HG03095 (cell line): ENCODE data around the gene SMAD2.
"Not testable (repeated sequence)": the region's sequence is repeated elsewhere in the genome, so short reads cannot be mapped to it uniquely, and the experiment has no call there.

Experiments
- ATAC-seq: cut with Tn5 transposase; IDR thresholded peaks from one replicate; pipeline ENCODE4 v1.9.1; 2021; ENCODE audit warnings: moderate library complexity; ENCODE audit not compliant: unreplicated experiment

The SMAD2 gene

DNA sequence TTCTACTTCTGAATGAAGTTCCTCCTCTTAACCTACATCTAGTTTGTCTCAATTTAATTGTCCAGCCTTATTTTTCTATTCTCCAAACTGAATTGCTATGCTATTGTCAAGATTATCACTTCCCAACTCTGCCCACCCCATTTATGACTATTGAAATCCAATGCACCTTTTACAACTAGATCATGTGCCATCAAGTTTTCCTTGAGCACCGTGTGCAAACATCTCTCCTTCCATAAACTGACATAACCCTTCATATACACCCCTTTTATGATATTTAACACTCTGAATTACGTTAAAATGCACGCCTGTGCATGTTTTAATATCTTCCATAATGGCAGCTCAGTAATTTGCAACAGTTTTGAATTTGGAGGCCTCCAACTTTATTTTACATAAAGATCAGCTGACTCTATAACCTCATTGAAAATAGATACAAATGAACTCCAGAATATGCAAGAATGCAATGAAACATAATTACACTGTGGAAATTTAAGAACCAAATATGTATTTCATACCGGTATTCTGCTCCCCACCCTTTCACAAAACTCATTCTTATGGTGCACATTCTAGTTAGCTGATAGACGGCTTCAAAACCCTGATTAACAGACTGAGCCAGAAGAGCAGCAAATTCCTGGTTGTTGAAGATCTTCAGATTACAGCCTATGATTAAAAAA lies 85.5 kb downstream of the SMAD2 start:
- ATAC-seq = no peak

DNA sequence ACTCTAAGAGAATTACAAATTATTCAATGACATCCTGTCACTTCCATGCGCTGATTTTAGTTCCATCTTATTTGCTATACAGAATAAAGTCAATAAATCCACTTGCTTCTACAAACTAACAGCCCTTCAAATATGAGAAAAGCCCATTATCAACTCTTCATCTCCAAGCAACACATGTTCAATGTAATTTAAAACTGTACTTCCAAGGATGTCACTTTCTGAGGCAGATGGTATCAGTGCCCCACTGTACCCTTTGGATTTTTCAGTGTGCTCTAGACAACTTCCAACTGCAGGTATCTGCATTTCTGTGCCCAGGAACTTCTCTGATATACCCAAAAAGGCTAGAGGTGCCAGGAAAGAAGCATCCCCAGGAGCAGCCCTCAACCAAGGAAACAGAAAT lies 87.6 kb downstream of the SMAD2 start:
- no peak for ATAC-seq

DNA sequence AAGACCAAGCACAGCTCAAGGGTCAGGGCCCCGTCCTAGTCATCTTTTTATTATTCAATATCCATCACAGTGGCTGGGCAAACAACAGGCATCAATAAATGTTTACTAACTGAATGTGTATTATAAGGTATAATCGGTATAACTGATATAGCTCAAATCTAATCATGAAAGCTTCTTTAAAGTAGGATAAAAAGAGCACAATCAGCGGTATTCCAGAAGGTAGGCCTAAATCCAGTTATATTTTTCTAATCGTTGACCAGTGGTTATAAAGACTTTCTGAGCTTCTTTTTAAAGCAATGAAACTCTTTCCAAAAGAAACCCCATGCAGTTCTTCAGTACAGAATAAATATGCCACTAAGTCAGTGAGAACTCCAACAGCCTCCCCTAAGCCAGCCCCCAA lies 92.1 kb downstream of the SMAD2 start:
- ATAC-seq = no peak

DNA sequence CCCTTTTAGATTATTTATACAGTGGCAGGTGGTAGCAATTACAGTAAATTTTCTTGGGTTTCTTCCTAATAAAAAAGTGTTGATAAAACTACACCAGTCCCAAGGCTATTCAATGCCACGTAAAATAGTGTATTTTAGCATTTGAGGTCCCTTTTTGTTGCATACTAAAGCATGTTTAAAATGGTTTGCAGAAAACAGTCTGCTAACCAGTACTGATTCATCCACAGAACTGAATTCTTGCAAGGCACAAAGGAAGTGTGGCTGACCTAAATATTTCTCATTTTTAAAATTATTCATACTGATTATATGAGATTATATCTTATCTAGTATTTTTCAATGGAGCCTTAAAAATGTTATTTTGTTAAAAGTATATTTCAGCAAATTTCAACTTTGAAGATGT lies 98.1 kb downstream of the SMAD2 start:
- ATAC-seq = no peak

DNA sequence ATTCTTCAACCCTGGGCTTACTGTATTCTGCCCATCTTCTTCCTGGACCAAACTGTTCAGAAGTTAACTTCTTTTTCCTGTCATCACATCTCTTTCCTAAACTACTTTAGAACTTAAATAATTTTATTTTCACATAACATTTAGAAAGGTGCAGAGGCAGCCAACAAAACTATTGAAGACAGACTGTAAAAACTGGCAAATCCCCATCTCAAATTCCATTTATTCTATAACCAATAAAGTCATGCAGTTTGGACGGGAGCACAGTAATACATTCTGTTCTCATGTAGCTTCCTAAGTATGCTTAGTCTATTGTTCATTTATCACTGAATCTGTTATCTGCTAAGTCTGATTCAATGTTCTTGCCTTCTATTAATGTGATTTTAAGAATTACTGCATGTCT lies 99.1 kb downstream of the SMAD2 start:
- no peak for ATAC-seq

DNA sequence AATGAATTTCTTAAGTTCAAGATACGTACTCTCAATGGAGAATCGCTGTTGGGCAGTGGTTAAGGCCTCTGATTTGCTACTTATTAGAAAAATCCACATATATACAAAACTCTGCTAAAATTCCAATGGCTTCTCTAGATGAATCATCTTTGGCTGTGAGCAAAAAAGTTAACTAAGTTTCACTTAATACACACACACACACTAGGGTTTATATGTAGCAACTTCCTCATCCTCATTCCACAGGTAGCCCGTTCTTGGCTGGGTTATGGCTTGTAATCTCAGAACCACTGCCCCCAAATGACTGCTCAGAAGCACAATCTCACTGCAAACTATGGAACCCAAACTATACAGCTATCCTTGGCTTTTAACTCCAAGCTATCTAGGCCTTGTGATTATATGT lies 99.7 kb downstream of the SMAD2 start:
- ATAC-seq = no peak

DNA sequence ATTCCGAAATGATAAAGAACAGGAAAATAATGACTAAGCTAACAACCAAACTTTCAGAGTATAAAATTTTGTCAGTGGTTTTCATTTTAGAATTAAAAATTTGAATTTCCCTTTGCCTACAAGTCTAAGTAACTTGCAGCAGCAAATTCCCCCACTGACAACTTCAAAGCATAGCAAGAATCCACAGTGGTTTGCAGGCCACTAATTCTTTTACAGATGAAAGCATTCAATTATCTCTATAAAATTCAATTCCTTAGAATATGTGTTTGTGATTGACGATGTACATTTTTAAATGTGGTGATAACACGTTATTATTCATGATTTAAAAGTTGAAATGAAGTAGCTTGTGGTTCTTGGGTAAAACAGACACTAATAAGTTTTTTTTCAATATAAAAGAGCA lies 100.6 kb downstream of the SMAD2 start:
- ATAC-seq = no peak

DNA sequence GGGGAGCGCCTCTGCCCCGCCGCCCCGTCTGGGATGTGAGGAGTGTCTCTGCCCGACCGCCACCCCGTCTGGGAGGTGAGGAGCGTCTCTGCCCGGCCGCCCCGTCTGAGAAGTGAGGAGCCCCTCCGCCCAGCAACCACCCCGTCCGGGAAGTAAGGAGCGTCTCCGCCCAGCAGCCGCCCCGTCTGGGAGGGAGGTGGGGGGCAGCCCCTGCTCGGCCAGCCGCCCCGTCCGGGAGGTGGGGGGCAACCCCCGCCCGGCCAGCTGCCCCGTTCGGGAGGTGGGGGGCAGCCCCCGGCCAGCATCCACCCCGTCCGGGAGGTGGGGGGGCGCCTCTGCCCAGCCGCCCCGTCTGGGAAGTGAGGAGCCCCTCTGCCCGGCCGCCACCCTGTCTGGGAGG lies 102.4 kb downstream of the SMAD2 start:
- not testable (repeated sequence) for ATAC-seq

DNA sequence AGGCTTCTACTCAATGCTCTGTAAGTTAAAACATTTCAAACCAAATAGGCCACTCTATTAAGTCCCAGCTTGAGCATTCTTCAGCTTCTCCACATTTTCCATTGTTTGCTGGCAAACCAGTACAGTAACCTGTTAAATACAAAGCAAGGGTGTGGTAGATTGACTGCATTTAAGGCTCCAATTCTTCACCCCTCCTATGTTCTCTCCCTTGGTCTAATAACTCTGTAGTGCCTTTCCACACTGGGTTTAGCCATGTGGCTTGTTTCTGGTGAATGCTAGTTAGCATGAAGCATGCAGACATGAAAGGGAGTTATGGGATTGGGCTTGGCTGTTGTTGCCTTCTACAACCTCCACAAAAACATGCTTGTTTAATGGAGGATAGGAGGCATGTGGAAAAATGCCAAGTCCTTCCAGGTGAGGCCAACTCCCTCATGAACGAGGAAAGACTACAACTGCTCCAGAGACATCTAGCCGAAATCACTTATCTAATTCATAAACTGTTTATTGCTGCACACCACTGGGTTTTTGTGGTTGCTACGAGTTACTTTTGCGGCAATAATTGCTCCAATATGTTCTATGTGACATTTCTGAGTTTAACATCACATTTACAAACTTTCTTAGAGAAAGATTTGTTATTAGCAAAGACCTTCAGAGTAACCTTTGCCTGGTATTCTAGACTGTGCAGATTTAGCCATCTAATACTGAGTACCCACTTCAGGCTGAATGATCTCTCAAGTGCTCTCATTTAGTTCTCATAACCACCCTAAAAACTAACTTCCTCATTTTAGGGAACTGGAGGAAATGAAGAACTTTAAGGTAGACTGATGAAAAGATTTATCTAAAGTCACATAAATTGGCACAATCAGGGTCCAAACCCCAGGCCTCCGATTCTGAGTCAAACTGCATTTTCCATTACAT lies 104.0 kb downstream of the SMAD2 start:
- ATAC-seq = no peak

DNA sequence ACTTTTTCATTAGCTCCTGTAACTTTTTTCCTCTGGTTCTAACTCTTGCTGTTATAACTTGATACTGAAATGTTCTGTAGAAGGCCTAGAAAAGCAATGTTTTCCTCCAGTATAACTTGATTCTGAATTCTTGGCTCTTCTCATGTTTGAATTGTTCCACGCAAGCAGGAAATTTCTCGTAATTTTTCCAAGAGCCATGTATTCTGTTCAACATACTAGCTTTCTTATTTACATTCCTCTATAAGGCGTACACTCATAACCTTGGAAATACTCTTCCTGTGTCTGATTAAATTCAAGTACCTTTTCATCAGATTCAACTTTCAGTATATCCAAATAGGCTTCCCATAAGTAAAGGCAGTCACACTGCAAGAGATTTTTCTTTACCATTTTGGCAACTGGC lies 109.1 kb downstream of the SMAD2 start:
- ATAC-seq = no peak

DNA sequence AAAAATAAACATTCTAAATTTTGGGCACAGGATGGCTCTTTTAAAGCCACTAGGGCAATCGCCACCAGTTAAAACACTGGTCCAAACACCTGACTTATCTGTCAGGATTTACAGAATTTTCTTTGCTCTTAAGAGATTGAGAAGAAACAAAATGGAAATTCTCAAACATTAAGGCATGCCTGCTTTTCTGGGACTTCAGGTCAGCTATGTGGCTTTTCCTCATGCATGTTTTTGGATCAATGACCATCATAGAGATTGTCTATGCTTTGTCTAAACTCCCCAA lies 112.7 kb downstream of the SMAD2 start:
- no peak for ATAC-seq

DNA sequence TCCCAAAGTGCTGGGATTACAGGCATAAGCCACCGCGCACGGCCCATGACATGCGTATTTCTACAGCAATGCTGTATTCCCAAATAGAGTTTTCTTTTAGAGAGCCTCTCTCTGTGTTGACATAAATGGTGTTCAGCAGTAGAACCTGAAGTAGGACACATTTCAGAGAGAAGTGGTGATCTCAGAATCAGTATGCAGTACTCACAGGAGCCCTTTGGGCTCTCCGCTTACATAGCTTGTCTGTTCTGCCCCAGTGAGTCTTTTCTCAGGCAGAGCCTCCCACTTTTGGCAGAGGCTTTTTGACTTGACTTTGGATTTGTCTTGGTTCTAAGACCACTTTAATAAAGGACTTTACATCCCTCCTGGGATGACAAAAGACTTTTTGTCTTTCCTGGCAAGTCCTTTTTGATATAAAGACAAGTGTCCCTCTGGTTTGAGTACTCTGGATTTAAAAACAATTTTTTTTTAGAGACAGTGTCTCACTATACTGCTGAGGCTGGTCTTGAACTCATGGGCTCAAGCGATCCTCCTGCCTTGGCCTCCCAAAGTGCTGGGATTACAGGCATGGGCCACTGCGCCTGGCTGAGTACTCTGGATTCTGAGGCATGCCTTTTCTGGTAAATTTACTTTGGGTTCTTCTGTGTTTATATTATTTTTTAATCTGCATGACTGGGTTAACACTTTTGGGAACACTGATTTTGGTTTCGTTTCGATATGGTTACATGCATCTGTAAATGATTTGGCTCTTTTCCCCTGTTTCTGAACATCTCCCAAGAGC lies 113.3 kb downstream of the SMAD2 start:
- no peak for ATAC-seq

DNA sequence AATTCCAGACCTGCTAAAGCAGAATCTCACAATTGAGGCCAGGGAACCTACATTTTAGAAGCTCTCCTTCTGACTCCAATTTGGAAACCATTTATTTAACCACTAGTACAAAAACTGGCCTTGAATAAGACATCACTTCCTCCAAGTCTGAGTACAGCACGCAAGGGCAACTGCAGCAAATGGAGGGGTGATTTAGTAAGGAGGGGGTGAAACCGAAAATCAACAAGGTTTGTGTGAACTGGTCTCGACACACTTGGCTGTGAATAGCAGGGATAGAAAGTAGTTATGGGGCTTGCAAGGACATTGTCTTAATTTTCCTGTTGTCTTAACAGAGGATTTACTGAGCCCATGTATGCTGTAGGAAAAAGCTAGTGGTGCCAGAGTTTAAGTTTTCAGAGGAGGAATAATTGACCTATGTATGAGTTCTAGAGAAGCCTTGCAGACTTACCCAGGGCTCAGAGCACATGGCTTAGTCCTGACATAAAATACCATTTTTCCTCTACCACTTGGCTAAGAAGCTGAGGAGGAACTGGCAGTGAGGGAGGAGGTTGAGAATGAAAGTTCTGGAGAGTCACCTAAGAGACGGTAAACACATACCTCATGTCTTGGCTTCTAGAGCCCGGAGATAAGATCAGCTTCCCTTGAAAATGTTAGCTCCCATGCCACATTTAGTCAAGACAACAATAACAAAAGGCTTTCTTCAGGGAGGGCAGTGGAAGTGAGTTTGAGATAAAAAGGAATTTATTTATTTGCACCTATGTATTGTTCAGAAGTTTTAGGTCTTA lies 114.8 kb downstream of the SMAD2 start:
- no peak for ATAC-seq

DNA sequence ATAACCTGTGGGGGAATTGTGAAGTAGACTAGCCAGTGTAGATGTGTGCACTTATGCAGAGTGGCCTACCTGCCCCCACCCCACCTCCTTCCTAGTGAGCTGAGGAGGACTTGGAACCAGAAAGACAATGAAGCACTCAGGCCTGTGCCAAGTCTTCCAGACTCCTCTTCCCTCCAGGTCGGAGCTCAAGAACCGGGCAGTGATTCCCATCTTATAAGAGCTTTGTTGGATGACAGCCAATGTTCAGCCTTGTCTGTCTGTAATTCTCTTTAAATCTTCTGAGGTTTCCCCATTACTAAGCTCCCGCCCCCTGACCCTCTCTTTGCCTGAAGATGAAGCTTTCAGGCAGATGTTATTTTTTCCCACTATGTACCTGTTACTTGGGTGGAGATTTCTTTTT lies 121.0 kb downstream of the SMAD2 start:
- ATAC-seq = no peak

DNA sequence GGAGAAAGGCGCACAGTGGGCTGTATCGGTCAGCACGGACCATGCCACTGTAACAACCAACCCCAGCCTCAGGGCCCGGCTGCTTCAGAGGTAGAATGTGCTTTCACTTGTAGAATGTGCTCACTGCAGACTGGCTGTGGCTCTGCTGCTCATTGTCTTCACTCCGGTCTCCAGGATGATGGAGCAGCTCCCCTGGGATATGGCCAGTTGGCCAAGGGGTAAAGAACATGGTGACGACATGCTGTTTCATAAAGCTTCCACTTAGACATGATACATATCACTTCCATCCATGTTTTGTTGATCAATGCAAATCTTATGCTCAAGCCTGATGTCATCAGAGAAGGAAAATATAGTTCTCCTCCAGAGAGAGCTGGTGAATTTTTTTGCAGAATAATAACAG lies 127.7 kb downstream of the SMAD2 start:
- no peak for ATAC-seq

DNA sequence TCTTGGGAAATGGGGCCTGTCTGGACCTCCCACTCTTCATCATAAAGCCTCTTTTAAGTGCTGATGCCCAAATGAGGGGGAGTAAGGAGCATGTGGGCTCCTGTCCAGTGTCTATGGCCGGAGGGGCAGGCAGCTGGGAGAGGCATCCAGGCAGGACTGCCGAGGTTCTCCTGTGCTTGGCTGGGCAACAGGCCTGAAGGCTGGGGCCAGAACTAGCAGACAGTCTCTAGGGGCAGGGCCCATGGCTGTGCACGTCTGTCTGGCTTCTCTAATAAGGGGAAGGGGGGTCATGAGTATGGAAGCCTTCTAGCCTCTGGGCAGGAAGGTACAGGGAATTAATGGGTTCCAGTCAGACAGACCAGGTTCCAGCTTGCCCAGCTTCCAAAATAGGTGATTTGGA lies 128.6 kb downstream of the SMAD2 start:
- ATAC-seq = no peak

DNA sequence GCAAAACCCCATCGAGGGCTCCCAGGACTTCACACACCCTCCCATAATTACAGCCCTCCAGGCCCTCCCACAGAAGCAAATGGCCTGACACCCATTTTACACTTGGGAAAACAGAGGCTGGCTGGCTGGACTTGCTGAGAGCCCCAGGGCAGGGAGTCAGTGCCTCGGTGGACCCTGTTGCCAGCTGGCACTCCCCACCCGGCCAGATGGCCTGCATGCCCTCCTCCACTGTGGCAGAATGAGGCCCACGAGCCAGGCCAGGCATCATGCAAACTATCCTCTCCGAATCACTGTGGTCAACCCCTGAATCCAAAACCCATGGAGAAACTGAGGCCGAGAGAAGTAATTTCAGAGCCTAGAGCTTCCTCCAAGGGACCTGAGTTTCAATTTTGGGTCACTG lies 129.7 kb downstream of the SMAD2 start:
- no peak for ATAC-seq

DNA sequence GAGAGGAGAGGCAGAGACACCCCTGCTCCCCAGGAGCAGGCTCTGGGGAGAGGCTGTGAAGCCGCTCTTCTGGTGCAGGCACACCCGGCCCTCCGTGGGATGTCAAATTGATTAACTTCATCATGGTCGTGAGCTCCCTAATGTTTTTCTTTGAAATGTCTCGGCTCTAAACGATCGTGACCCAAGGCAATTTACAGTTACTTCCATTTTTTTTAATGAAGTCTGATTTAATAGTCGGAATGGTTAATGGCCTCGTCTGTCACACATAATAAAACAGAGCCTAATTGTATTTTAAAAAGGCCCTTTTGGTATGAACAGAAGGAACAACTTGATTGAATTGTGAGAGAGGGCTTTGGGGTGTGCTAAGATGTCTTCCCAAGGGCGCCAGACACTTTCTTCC lies 130.2 kb downstream of the SMAD2 start:
- ATAC-seq = no peak

DNA sequence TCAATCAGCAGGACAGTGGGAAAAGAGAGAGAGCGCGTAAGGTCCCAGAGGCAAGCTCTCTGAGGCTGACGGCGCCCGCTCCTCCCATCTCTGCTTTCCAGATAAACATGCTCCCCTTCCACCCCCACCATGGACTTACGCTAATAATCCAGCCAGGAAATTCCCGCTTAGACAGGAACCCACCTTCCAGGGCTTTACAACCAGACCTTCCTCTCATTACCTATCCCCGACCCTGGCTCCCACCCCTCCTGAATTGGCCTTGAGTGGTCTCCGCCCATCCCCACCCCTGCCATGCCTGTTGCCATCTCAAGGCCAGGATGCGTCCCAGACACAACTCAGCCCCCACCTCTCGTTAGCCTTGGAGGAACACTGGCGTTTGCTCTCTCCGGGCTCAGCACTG lies 131.1 kb downstream of the SMAD2 start:
- ATAC-seq = no peak

DNA sequence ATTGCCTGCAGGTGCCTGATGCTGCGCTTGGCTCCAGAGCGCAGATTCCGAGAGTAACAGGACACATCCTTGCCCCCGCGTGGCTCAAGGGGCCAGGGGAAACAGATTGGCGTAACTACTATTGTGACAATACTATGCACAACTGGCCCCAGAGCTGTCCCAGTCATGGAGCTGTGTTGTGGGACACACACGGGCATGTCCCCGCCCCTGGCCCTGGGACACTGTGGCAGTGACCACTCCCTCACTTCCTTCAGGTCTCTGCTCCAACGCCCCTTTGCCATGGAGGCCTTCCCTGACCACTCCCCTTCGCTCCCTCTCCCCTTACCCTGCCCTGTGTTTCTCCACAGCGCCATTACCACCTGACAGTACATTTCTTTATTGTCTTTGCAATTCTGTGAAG lies 132.1 kb downstream of the SMAD2 start:
- no peak for ATAC-seq

DNA sequence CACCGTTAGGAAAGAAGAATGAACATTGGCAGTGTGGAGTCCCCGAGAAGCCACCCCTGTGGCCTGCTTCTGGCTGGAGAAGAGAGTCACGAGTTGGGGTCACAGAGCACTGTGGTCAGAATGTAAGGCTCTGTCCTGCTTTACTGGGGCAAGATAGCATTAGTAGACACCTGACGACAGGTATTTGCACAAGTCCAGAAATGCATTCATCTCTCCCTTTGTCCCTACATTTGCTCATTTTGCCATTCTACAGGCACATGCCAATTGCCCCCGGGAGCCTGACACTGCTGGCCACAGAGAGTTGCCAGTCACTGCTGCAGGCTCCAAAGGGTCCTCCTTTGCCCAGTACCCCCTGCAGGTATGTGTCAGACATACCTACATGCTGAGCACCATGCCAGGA lies 133.3 kb downstream of the SMAD2 start:
- no peak for ATAC-seq
